ENCODE measurements around the gene XYLT1. TPM values are rescaled to one million over a fixed set of nuclear protein-coding genes. Genes with fewer than 3 reads are reported as not detected.
"Not testable (repeated sequence)": the region's sequence is repeated elsewhere in the genome, so short reads cannot be mapped to it uniquely, and the experiment has no call there.

Gene XYLT1
- total and polyA plus RNA-seq, 4 experiments from 2014 or later: 1.4 to 48.5 (median 24.5) TPM

- peaks cover 0 to 1% of the 10 kb centered on the region in 2 donors for H3K36me3 Mint-ChIP-seq
- intact Hi-C loops (cut with micrococcal nuclease): no loop called here
- no peak overlapping the region for H3K4me3 Mint-ChIP-seq
- Histone ChIP-seq H3K9me3 (ENCODE audit: control insufficient read depth in 1 of 2, low read length in 2 of 2) (no peaks in the 10 kb centered on the region), H3K27me3 (ENCODE audit: insufficient read depth, low read length) (no peaks in the 10 kb centered on the region), H3K36me3 (ENCODE audit: insufficient read depth, low read length) (no peaks in the 10 kb centered on the region), H3K27ac (ENCODE audit: low read depth, low read length) (no peak overlapping the region), H3K4me1 (ENCODE audit: insufficient read depth, low read length) (no peaks in the 10 kb centered on the region), H3K4me3 (ENCODE audit: low read length in 2 of 2) (no peak overlapping the region)
- CTCF ChIA-PET (ENCODE audit: partially characterized antibody): no interaction called here
- no peak for DNase-seq
- no peaks in the 10 kb centered on the region for H3K4me1 Mint-ChIP-seq
- H3K27ac Mint-ChIP-seq: no peak overlapping the region
- peaks cover 0 to 15% (median 5%) of the 10 kb centered on the region in 8 donors for H3K9me3 Mint-ChIP-seq
- POLR2A ChIA-PET (ENCODE audit: partially characterized antibody): no interaction called here
- H3K27me3 Mint-ChIP-seq: peaks cover 11 to 16% of the 10 kb centered on the region in 2 donors
Observed at GRCh38 chr16:17511340-17511739, 40.6 kb upstream of the XYLT1 start.

- CTCF ChIA-PET (ENCODE audit: partially characterized antibody): no interaction called here
- Mint-ChIP-seq H3K27me3 (peaks cover 8 to 14% of the 10 kb centered on the region in 2 donors), H3K9me3 (peaks cover 0 to 15% (median 5%) of the 10 kb centered on the region in 8 donors), H3K27ac (no peak overlapping the region), H3K4me1 (no peaks in the 10 kb centered on the region), H3K36me3 (peaks cover 0 to 1% of the 10 kb centered on the region in 2 donors), H3K4me3 (peak overlapping the region in 1 of 8 donors; percentile 2)
- H3K27ac ChIP-seq (ENCODE audit: low read depth, low read length): no peak overlapping the region
- no peaks in the 10 kb centered on the region for H3K4me1 ChIP-seq (ENCODE audit: insufficient read depth, low read length)
- POLR2A ChIA-PET (ENCODE audit: partially characterized antibody): no interaction called here
- H3K9me3 ChIP-seq (ENCODE audit: control insufficient read depth in 1 of 2, low read length in 2 of 2): no peaks in the 10 kb centered on the region
- H3K4me3 ChIP-seq (ENCODE audit: low read length in 2 of 2): no peak overlapping the region
- intact Hi-C loops (cut with micrococcal nuclease): no loop called here
- no peak for DNase-seq
- H3K36me3 ChIP-seq (ENCODE audit: insufficient read depth, low read length): no peaks in the 10 kb centered on the region
- no peaks in the 10 kb centered on the region for H3K27me3 ChIP-seq (ENCODE audit: insufficient read depth, low read length)
Observed at GRCh38 chr16:17510567-17510966, 39.8 kb upstream of the XYLT1 start.

GRCh38 chr16:17509194-17509593, 38.4 kb upstream of the XYLT1 start:
- no peak for DNase-seq
- ChIA-PET CTCF (ENCODE audit: partially characterized antibody) (no interaction called here), POLR2A (ENCODE audit: partially characterized antibody) (no interaction called here)
- Mint-ChIP-seq H3K27ac (no peak overlapping the region), H3K36me3 (peaks cover 0 to 1% of the 10 kb centered on the region in 2 donors), H3K27me3 (peaks cover 8 to 10% of the 10 kb centered on the region in 2 donors), H3K4me3 (no peak overlapping the region), H3K9me3 (peaks cover 0 to 15% (median 6%) of the 10 kb centered on the region in 8 donors), H3K4me1 (no peaks in the 10 kb centered on the region)
- intact Hi-C loops (cut with micrococcal nuclease): no loop called here
- Histone ChIP-seq H3K27me3 (ENCODE audit: insufficient read depth, low read length) (no peaks in the 10 kb centered on the region), H3K4me3 (ENCODE audit: low read length in 2 of 2) (no peak overlapping the region), H3K9me3 (ENCODE audit: control insufficient read depth in 1 of 2, low read length in 2 of 2) (no peaks in the 10 kb centered on the region), H3K27ac (ENCODE audit: low read depth, low read length) (no peak overlapping the region), H3K4me1 (ENCODE audit: insufficient read depth, low read length) (no peaks in the 10 kb centered on the region), H3K36me3 (ENCODE audit: insufficient read depth, low read length) (no peaks in the 10 kb centered on the region)

- Mint-ChIP-seq H3K4me1 (no peaks in the 10 kb centered on the region), H3K9me3 (peaks cover 0 to 15% (median 7%) of the 10 kb centered on the region in 8 donors), H3K36me3 (peaks cover 0 to 1% of the 10 kb centered on the region in 2 donors), H3K4me3 (no peak overlapping the region), H3K27ac (no peak overlapping the region), H3K27me3 (peaks cover 5 to 7% of the 10 kb centered on the region in 2 donors)
- H3K4me1 ChIP-seq (ENCODE audit: insufficient read depth, low read length): no peaks in the 10 kb centered on the region
- H3K27ac ChIP-seq (ENCODE audit: low read depth, low read length): no peak overlapping the region
- H3K4me3 ChIP-seq (ENCODE audit: low read length in 2 of 2): no peak overlapping the region
- DNase-seq: no peak
- H3K36me3 ChIP-seq (ENCODE audit: insufficient read depth, low read length): no peaks in the 10 kb centered on the region
- no peaks in the 10 kb centered on the region for H3K9me3 ChIP-seq (ENCODE audit: control insufficient read depth in 1 of 2, low read length in 2 of 2)
- H3K27me3 ChIP-seq (ENCODE audit: insufficient read depth, low read length): no peaks in the 10 kb centered on the region
- ChIA-PET POLR2A (ENCODE audit: partially characterized antibody) (no interaction called here), CTCF (ENCODE audit: partially characterized antibody) (no interaction called here)
- intact Hi-C loops (cut with micrococcal nuclease): no loop called here
Observed at GRCh38 chr16:17508303-17508702, 37.5 kb upstream of the XYLT1 start.

- CTCF ChIA-PET (ENCODE audit: partially characterized antibody); H3K4me3 Mint-ChIP-seq; H3K36me3 ChIP-seq (ENCODE audit: insufficient read depth, low read length); DNase-seq; intact Hi-C loops (cut with micrococcal nuclease); H3K36me3 Mint-ChIP-seq; H3K4me1 ChIP-seq (ENCODE audit: insufficient read depth, low read length); H3K27ac ChIP-seq (ENCODE audit: low read depth, low read length); H3K27ac Mint-ChIP-seq; H3K9me3 ChIP-seq (ENCODE audit: control insufficient read depth in 1 of 2, low read length in 2 of 2); H3K27me3 Mint-ChIP-seq; H3K27me3 ChIP-seq (ENCODE audit: insufficient read depth, low read length); POLR2A ChIA-PET (ENCODE audit: partially characterized antibody); H3K4me3 ChIP-seq (ENCODE audit: low read length in 2 of 2); H3K4me1 Mint-ChIP-seq: not testable (repeated sequence)
- H3K9me3 Mint-ChIP-seq: peaks cover 0 to 15% (median 7%) of the 10 kb centered on the region in 8 donors
Observed at GRCh38 chr16:17507516-17507915, 36.8 kb upstream of the XYLT1 start.

GRCh38 chr16:17505828-17506227, 35.1 kb upstream of the XYLT1 start:
- POLR2A ChIA-PET (ENCODE audit: partially characterized antibody); H3K4me1 ChIP-seq (ENCODE audit: insufficient read depth, low read length); H3K36me3 Mint-ChIP-seq; H3K27ac Mint-ChIP-seq; H3K4me3 ChIP-seq (ENCODE audit: low read length in 2 of 2); H3K4me1 Mint-ChIP-seq; CTCF ChIA-PET (ENCODE audit: partially characterized antibody); H3K27ac ChIP-seq (ENCODE audit: low read depth, low read length); DNase-seq; H3K27me3 Mint-ChIP-seq; intact Hi-C loops (cut with micrococcal nuclease); H3K36me3 ChIP-seq (ENCODE audit: insufficient read depth, low read length); H3K27me3 ChIP-seq (ENCODE audit: insufficient read depth, low read length); H3K4me3 Mint-ChIP-seq; H3K9me3 ChIP-seq (ENCODE audit: control insufficient read depth in 1 of 2, low read length in 2 of 2): not testable (repeated sequence)
- peaks cover 0 to 15% (median 7%) of the 10 kb centered on the region in 8 donors for H3K9me3 Mint-ChIP-seq

- CTCF ChIA-PET (ENCODE audit: partially characterized antibody): no interaction called here
- intact Hi-C loops (cut with micrococcal nuclease): no loop called here
- H3K27me3 Mint-ChIP-seq: peaks cover 3% of the 10 kb centered on the region in 2 donors
- H3K4me3 Mint-ChIP-seq: no peak overlapping the region
- peaks cover 0 to 8% (median 6%) of the 10 kb centered on the region in 8 donors for H3K9me3 Mint-ChIP-seq
- H3K27me3 ChIP-seq (ENCODE audit: insufficient read depth, low read length): no peaks in the 10 kb centered on the region
- H3K4me1 Mint-ChIP-seq: no peaks in the 10 kb centered on the region
- no peaks in the 10 kb centered on the region for H3K9me3 ChIP-seq (ENCODE audit: control insufficient read depth in 1 of 2, low read length in 2 of 2)
- no peak overlapping the region for H3K4me3 ChIP-seq (ENCODE audit: low read length in 2 of 2)
- no peak overlapping the region for H3K27ac Mint-ChIP-seq
- DNase-seq: no peak
- POLR2A ChIA-PET (ENCODE audit: partially characterized antibody): no interaction called here
- H3K27ac ChIP-seq (ENCODE audit: low read depth, low read length): no peak overlapping the region
- no peaks in the 10 kb centered on the region for H3K36me3 ChIP-seq (ENCODE audit: insufficient read depth, low read length)
- peaks cover 1 to 3% of the 10 kb centered on the region in 2 donors for H3K36me3 Mint-ChIP-seq
- H3K4me1 ChIP-seq (ENCODE audit: insufficient read depth, low read length): no peaks in the 10 kb centered on the region
Observed at GRCh38 chr16:17504050-17504449, 33.3 kb upstream of the XYLT1 start.

GRCh38 chr16:17503331-17503730, 32.6 kb upstream of the XYLT1 start:
- Histone ChIP-seq H3K9me3 (ENCODE audit: control insufficient read depth in 1 of 2, low read length in 2 of 2) (no peaks in the 10 kb centered on the region), H3K36me3 (ENCODE audit: insufficient read depth, low read length) (no peaks in the 10 kb centered on the region), H3K27ac (ENCODE audit: low read depth, low read length) (no peak overlapping the region), H3K27me3 (ENCODE audit: insufficient read depth, low read length) (no peaks in the 10 kb centered on the region), H3K4me1 (ENCODE audit: insufficient read depth, low read length) (no peaks in the 10 kb centered on the region), H3K4me3 (ENCODE audit: low read length in 2 of 2) (no peak overlapping the region)
- Mint-ChIP-seq H3K4me3 (no peak overlapping the region), H3K36me3 (peaks cover 0 to 3% of the 10 kb centered on the region in 2 donors), H3K27me3 (peaks cover 2% of the 10 kb centered on the region in 2 donors), H3K27ac (no peak overlapping the region), H3K9me3 (peaks cover 0 to 5% (median 2%) of the 10 kb centered on the region in 8 donors), H3K4me1 (no peaks in the 10 kb centered on the region)
- ChIA-PET CTCF (ENCODE audit: partially characterized antibody) (no interaction called here), POLR2A (ENCODE audit: partially characterized antibody) (no interaction called here)
- intact Hi-C loops (cut with micrococcal nuclease): no loop called here
- no peak for DNase-seq
